ENCODE data around the gene SRPK2.
"Not testable (repeated sequence)": the region's sequence is repeated elsewhere in the genome, so short reads cannot be mapped to it uniquely, and the experiment has no call there.

Gene SRPK2

GRCh38 chr7:105369944-105370343 is 18.8 kb downstream of the SRPK2 start:
- no peak for DNase-seq

GRCh38 chr7:105367458-105367857 is 21.3 kb downstream of the SRPK2 start:
- no peak for DNase-seq

GRCh38 chr7:105365541-105366534 is 22.9 kb downstream of the SRPK2 start:
- DNase-seq: no peak

- DNase-seq: no peak
Observed at GRCh38 chr7:105364684-105365083, 24.0 kb downstream of the SRPK2 start.

GRCh38 chr7:105363657-105364056 is 25.1 kb downstream of the SRPK2 start:
- not testable (repeated sequence) for DNase-seq

GRCh38 chr7:105362685-105363084 is 26.0 kb downstream of the SRPK2 start:
- DNase-seq: not testable (repeated sequence)

- not testable (repeated sequence) for DNase-seq
Observed at GRCh38 chr7:105361995-105362394, 26.7 kb downstream of the SRPK2 start.

GRCh38 chr7:105360149-105360548 is 28.6 kb downstream of the SRPK2 start:
- not testable (repeated sequence) for DNase-seq

GRCh38 chr7:105355701-105356100 is 33.0 kb downstream of the SRPK2 start:
- no peak for DNase-seq

GRCh38 chr7:105354383-105354782 is 34.3 kb downstream of the SRPK2 start:
- no peak for DNase-seq

- DNase-seq: no peak
Observed at GRCh38 chr7:105353752-105354328, 34.9 kb downstream of the SRPK2 start.

- no peak for DNase-seq
Observed at GRCh38 chr7:105352901-105353668, 35.6 kb downstream of the SRPK2 start.

- DNase-seq: peak; percentile 75
Observed at GRCh38 chr7:105352018-105352612, 36.6 kb downstream of the SRPK2 start.

- DNase-seq: no peak
Observed at GRCh38 chr7:105350906-105351305, 37.8 kb downstream of the SRPK2 start.

- not testable (repeated sequence) for DNase-seq
Observed at GRCh38 chr7:105348177-105348576, 40.5 kb downstream of the SRPK2 start.

GRCh38 chr7:105346593-105347322 is 42.0 kb downstream of the SRPK2 start:
- peak; percentile 45 for DNase-seq

- DNase-seq: no peak
Observed at GRCh38 chr7:105346138-105346537, 42.6 kb downstream of the SRPK2 start.

GRCh38 chr7:105345725-105346124 is 43.0 kb downstream of the SRPK2 start:
- no peak for DNase-seq

- DNase-seq: no peak
Observed at GRCh38 chr7:105345003-105345402, 43.7 kb downstream of the SRPK2 start.

- no peak for DNase-seq
Observed at GRCh38 chr7:105339404-105340323, 49.1 kb downstream of the SRPK2 start.

- DNase-seq: no peak
Observed at GRCh38 chr7:105337529-105337928, 51.2 kb downstream of the SRPK2 start.
